HG02610 (cell line): ENCODE data around the gene AHDC1.
A peak's percentile ranks its signal among the peaks of the same experiment; 100 is the strongest.

Experiments used
- ATAC-seq: cut with Tn5 transposase; IDR thresholded peaks from one replicate; pipeline ENCODE4 v1.9.1; 2021; ENCODE audit warnings: mild to moderate bottlenecking, moderate library complexity; ENCODE audit not compliant: unreplicated experiment

The AHDC1 gene

DNA sequence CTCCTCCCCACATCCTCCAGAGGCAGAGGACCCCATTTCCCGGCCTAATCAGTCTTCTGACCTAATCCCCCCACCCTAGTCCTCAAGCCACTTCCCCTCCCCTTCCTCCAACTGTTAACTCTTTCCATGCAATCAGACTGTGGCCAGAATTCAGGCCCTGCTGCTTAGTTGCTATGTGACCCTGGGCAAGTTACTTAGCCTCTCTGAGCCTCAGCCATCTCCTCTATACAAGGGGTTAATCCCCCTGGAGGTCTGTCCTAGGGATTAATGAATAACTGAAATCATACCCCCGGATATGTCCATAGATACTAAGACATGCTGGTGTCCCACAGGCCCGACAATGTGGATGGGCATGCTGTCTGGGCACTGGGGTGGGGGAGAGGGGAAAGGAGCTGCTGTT is 18.3 kb downstream of the AHDC1 start:
- ATAC-seq = no peak

DNA sequence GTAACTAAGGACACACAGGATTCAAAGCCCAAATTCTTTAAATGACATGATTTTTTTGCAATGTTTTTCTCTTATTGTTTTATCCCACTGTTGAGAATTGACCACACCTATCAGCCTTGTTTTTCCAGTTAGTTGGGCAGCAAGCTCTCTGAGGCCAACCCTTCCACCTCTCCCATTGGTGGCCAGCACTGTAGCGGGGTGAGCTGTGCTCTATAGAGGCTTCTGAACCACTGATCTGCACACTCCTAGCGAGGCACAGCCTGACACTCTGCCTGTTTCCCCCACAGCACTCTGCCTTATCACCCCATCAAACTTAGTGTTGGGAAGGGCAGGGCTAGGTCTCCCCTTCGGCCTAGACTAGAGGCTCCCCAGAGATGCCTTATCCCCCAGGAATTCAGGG is 19.5 kb downstream of the AHDC1 start:
- no peak for ATAC-seq

DNA sequence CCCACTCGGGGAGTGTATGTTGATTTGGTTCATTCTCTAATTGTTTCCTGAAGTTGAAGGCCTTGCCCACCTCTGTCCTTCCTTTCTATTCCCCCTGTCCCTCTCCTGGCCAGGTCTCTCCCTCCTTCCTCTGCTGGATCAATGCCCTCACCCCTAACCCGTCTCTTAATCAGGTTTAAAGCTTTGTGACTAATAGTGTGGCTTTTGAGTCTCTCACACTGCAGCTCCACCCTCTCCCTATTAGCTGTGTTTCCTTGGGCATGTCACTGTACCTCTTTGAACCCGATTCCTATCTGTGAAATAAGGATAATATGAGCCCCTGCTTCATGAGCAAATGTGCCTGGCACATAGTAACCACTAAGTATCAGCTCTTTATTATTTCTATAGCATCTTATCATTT is 20.5 kb downstream of the AHDC1 start:
- no peak for ATAC-seq

DNA sequence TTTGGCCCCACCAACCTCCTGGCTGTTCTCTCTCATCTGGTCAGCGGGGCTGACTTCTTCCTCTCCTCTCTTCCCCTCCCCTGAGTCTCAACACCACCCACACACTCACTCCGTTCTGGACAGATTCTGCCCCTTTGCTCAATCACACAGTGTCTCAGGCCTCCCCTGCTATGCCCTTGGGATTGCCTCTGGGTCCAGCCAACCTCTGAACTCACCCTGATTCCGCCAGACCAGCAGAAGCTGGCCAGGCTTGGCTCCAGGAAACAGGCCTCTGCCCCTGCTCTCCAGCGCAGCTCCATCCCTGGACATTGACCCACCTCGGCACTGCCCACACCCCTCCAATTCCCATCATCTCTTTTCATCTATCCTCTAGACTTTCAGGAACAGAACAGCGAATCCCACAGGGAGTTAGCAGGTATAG is 22.1 kb downstream of the AHDC1 start:
- no peak for ATAC-seq

DNA sequence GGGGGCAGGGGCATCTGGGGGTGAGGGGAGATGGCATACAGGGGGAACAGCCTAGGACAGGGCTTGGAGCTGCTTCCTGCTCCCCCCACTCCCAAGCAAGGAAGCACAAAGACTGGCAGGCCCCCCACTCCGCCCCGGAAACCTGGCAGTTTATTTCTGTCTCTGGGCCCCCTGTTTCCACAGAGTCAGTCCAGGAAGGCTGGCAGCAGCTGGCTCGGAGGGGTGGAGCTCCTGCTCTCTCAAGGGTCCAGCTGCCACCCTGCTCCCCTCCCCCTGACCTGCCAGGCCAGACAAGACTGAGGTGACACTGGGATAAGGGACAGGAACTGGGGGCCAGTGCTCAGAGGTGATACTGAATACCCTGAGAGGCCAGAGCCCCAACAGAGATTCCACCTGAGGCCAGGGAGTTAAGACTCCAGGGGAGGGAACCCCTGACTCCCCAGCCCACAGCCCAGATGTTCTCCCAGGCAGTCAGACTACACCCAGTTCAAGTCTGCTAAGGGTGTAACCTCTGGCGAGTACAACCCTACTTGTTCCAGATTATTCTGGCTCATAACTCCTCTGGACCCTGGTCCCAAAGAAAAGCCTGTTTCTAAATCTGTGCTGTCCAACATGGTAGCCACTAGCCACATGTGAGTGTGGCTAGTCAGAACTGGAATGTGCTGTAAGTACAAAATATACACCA is 26.3 kb downstream of the AHDC1 start:
- no peak for ATAC-seq

DNA sequence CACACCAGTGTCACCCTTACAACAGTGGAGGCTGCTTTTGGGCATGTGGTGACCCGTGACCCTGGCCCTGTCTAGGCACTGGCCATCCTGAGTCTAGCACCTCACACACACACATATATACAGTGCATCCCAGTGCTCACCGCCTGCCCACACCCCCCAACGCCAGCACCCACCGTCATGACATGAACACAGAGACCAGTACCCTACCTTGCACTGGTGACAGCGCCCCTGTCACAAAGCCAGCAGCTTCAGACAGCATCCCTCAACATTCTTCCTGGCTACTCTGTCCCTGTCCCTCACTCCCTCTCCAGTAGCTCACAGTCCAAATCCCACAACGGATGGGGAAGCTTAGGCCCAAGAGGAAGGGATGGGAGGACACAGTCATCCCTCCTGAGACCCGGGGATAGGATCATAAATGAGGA is 27.1 kb downstream of the AHDC1 start:
- ATAC-seq = no peak

DNA sequence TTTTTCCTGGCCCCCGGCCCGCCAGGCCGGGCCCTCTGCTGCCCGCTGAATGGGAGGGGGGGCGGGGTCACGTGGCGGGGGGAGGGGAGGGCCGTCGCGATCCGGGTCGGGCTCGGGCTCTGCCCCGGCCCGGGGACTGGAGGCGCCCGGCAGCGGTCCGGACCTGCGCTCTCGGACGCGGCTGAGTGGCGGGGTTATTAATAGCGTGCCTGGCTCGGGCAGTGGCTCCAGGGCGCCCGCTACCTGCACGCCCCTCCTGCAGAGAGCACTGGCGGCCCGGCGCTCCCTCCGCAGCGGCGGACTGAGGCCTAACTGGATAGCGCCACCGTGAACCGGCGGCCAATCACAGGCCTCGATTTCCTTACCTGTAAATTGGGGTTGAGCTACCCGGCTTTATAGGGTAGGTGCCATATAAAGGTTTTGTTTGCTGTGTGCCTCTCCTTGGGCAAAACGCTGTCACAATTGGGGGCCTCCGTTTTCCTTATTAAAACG is 28.1 kb downstream of the AHDC1 start:
- no peak for ATAC-seq

DNA sequence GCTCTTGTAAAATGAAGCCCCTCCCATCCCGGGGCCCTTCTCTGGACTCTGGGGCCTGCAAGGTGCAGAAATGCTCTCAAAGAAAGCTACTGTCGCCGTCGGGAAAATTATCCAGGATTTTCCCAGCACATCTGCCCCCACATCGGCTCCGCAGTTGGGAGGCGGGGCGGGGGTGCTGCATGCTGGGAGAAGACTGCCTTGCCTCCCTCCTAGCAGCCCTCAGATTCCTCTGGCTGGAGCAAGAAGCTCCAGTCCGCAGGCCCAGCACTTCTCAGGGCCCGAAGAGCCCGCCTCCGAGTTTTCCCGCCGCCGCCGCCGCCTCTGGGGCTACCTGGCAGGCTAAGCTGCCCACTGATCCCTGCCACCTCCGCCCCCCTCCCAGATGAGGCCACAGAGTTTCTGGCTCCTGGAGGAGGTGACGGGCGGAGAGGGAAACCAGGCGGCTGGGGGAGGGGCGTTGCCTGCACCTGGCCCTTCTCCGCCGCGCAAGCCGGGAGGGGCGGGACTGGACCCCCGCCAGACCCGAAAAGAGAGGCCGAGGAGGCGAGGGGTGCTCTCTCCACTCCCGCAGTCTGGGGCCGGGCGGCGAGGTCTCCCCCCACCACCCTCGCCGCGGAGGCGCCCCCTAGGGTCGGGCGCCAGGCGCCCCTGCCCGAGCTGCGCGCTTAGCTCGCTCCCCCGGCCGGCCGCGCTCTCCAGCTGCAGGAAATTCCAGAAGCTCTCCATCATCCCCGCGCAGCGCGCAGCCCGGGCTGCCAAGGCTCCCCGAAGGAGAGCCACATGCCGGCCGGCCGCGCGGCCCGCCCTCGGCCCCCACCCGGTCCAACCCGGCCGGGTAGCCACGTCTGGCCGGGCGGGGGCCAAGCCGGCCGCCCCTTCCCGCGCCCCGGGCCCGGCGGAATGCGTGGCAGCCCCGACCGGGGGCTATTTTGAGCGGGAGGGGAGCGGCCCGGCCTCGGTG is 28.8 kb downstream of the AHDC1 start:
- ATAC-seq = no peak

DNA sequence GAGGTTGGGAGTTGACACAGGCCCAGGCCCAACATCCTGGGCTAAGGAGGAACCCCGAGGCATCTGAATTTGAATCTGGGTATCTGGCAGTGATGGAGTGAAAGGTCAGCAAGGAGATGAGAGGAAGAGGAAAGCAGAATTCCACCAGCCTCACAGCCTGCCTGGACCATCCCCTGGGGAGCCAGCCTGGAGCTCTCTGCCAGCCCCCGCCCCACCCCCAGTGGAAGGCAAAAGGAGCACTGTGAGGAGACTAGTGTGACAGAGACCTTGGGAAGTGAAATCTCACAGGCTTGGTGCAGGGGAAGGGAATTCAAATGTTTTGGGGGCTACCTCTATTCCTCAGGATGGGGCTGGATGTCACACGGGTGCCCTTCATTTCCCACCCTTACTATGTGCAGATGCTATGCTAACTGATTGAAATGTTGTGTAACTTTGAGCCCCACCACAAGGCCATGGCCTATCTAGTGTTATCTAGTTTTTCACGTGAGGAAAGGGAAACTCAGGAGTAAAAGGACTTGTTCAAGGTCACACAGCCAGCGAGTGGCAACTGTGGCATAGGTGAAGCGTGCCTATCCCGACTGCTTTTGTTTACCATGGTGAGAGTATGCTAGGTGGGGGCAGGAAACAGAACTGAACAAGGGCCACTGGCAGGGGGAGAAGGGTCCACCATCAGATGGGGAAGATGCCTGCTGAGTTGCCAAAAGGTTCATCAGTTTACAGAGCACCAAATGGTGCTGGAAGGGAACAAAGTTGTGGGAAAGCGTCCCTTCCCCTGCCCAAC is 29.8 kb downstream of the AHDC1 start:
- ATAC-seq = no peak

DNA sequence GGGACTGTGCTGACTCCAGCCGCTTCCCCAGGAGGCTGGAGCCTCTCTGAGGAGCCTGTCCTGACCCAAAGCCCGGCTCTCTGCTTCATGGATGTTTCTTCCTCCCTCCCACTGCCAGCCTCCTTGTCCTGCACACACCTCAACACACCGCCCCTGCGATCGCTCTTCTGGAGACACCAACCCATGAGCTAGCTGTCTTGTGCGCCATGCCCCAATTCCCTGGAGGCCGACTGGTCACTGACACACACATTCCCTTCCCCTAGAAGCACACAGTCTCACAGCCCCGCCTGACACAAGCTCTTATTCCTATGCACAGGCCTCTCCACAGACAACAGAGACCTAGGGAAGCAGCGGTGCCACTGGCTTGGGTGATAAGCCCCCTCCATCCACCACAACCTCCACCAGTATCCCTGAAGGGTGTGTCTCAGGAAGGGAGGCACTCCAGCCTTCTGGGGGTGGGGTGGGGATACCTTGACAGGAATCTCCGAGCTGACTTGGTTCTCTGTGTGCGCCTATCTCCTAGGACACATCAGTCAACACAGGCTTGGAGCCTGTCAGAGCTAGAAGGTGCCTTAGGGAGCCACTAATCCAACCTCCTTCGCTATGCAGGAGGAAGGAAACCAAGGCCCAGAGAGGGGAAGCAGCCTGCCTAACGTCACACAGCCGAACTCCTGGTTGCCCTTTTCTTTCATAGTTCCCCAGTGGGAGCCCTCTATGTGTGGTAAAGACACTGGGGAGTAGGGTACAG is 31.1 kb downstream of the AHDC1 start:
- ATAC-seq = no peak

DNA sequence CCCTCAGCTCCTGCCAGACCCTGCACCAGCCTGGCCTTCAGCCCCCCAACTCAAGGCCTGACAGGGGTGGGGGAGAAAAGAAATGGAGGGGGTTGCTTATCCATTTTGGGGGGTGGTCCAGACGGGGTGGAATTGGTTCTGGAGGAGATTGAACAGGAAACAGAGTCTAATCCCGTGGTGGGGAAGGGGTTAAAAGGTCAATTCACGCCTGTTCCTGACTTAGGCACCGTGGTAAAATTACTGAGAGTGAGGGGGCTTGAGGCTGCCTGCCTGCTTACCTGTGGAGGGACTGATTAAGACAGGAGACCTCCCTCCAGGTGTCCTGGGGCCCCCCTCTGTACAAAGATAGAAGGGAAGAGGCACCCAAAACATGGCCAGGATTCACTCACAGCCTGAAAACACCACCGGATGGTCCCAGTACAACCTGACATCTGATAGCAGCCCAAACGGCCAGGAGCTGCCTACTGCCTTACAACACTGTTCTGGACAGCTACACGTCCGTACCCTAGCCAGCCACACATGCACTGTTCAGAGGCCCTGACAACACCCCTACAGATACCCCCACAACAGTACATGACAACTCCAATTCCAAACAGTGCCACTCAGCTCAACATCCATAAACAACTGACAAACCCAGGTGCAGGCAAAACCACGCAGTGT is 31.8 kb downstream of the AHDC1 start:
- no peak for ATAC-seq

DNA sequence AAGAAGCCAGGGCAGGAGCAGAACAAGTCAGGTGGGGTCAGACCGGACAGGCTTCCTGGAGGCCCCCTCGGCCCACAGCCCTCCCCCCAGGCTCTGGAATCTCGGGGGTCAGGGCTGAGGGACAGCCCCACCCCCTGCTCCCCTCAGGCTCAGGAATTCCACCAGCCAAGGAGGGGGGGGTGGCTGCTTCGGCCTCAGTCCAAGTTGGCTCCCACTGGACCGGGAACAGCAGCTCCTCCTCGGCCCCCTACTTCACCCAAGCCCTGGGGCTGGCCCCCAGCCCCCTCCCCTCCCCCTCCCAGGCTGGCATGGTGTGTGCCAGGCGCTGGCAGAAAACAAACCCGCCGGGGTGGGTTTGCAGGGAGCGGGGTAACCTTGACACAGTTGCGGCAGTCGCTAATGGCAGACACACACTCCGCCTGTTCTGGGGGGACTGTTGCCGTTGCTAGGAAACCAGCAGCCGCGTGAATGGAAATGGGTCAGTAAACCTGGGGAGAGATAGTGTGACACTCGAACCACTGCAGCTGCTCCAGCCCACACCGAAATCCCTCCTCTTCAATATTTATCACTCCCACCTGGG is 32.4 kb downstream of the AHDC1 start:
- ATAC-seq = no peak

DNA sequence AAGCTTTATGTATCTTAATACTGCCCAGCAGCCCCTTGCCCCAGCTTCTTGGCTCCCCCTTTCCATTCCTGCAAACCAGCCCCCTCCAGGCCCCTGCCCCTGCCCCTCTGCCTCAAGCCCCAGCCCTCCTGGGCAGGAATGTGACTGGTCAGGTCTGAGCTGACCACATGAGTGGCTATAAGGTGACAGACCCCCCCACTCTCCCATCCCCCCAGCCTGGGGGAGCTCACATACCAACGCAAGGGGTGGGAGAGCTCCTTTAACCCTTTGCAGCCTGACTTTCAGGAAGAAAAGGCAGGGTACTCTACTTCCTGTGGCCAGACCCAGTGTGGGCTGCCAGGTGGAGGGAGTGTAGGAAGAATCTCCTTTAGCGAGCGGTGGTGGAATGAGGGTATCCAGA is 33.2 kb downstream of the AHDC1 start:
- no peak for ATAC-seq

DNA sequence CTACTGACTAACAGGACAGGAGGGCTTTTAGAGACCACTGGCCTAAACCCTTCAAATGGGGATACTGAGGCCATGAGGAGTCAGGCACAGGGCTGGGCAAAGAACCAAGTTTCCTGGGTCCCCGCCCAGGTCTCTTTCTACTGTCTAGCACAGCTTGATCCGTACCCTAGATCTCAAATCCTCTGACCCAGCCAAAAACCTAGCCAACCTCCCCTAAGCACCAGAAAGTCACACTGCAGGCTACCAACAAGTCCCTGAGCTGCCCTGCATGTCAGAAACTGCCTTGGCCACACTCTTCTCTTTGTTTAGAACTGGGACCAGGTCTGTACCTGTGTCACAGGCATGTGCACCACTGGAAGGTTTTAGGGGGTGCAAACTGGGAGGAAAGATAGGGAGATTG is 33.6 kb downstream of the AHDC1 start:
- no peak for ATAC-seq

DNA sequence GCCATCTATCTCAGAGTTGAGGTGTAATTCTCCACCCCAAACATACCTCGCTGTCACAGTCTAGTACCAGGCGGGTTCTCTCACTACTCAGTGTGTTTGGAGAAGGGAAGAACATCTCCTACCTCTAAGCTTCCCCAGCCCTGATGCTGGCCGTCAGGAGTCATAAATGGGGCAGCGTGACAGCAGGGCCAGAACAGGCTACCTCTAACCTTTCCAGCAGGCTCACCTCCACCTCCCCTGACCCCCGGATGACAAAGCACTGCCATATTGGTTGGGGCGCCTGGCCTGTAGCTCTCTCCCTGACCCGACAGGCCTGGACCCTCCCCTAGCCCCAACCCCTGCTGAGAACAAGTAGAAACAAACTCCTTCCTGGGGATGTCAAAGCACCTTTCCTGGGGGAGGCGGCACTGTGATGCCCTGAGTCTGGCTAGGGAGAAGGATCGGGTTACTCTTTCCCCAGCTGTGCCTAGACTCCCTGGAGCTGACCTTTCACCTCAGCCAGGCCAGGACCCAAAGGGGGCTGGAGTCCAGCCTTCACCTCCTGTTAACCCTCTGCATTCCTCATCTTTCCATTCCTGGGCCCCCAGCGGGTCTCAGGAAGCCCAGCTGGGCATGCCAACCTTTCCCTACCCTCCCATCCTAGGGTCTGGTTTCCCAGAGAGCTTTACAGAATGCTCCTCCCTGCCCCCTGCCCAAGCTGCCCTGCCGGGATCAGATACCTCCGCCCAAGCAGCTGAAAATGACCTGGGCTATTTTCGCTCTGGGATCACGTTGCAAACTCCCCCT is 34.2 kb downstream of the AHDC1 start:
- no peak for ATAC-seq

DNA sequence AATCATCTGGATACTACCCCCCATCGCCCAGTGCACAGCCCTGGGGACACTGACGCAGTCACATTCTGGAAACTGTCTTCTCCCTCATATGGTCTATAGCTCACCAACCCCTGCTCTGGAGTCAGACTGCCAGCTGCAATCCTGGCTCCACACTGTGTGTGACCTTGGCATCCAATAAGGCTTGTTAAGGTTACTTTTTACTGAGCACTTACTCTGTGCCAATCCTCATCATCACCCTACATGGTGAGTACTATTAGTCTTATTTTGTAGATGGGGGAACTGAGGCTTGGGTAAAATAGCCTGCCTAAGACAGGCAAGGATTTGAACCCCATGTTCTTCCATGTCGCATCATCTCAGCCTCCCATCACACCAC is 34.9 kb downstream of the AHDC1 start:
- no peak for ATAC-seq

DNA sequence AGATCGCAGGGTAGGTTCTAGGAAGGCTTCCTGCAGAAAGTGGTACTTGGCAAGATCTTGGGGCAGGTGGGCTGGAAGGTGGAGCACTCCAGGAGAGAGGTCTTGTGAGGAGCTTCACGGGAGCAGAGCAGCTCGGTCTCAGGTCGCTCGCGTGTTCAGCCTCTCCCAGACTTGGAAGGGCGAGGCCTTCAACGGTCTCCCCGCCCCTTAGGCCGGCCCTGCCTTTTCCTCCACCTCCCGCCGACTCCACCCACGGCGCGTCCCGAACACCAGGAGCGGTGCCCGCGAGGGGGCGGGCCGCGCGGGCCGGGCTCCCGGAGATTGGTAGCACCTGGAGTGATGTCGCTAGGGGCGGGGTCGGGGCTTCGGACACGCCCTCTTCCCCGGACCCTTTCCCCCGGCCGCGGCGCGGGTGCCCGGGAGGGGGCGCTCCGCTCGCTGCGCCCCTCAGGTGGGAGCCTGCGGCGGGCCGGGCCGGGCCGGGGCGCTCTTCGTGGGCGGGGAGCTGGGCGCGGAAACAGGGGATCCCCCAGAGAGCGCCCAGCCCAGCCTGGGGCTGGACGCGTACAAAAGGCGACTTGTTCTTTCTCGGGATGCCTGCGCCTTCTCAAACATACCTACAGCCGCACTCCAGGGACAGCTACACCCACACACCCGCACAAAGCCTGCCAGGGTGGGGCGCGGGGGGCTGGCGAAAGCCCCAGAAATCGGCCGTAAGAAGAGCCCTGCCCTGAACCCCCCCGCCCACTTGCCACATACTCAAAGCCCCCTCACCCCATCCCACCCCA is 35.5 kb downstream of the AHDC1 start:
- ATAC-seq = peak; percentile 81

DNA sequence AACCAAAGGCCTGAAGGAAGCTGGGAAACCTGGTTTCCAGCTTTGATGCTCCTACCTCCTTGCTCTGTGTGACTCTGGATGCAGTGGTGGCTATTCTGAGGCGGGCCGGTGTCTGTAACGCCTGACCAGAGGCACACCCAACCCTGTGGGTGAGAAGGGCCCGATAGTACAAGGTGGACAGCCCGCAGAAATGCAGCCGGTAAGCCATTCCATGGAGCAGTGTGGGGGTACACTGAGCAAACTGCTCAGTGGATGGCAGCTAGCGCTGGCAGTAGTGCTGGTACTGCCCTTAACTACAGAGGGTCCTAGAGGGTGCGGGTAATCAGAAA is 36.0 kb downstream of the AHDC1 start:
- no peak for ATAC-seq
